ENCODE measurements around the gene MAD1L1.

DNA sequence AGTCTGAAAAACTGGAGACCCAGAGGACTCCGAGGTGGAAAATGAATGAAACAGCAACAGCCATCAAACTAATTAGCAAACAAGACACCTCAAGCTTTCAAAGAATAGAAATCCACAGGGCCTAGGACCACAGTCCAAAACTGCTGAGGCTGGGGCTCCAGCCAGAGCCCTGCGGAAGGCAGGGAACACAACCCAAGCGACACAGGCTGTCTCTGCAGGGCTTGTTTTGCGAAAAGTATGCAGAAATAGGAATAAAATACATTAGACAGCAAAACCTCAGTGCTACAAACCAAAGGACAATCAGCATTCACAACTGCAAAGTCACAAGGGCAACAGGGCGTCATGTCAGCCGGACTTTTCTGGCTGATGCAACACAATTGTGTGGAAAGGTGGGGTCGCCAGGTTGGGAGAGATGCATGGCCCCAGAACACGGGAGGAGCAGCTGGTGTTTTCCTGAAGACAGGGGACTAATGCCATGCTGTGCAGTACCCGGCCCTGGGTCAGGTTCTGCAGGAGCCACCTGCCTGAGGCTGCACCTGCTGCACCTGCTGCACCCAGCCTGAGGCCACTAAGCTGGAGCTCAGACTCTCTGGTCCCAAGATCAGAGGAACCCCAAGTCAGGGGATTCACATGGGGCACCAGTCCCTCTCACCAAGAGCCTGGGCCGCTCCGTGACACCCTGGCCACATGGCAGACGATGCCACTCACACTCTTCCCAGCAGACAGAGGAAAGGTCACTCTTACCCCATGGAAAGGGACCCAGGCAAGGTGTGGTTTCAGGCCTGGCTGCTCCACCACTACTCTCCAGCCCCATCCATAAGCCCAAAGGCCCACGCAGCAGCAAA lies 74.2 kb downstream of the MAD1L1 start:
- TF ChIP-seq, protein P1, sequence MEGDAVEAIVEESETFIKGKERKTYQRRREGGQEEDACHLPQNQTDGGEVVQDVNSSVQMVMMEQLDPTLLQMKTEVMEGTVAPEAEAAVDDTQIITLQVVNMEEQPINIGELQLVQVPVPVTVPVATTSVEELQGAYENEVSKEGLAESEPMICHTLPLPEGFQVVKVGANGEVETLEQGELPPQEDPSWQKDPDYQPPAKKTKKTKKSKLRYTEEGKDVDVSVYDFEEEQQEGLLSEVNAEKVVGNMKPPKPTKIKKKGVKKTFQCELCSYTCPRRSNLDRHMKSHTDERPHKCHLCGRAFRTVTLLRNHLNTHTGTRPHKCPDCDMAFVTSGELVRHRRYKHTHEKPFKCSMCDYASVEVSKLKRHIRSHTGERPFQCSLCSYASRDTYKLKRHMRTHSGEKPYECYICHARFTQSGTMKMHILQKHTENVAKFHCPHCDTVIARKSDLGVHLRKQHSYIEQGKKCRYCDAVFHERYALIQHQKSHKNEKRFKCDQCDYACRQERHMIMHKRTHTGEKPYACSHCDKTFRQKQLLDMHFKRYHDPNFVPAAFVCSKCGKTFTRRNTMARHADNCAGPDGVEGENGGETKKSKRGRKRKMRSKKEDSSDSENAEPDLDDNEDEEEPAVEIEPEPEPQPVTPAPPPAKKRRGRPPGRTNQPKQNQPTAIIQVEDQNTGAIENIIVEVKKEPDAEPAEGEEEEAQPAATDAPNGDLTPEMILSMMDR (IDR thresholded peaks at IDR 0.05; ENCODE audit: insufficient read depth, low read length, poor library complexity, severe bottlenecking), result no peak
- TF ChIP-seq EZH2phosphoT487 (conservative IDR thresholded peaks at IDR 0.05; ENCODE audit: low read length), result no peak
